Osteocyte (in vitro differentiated cells): ENCODE results near the gene TRPC4AP. TPM values are rescaled to one million over a fixed set of nuclear protein-coding genes. Genes with fewer than 3 reads are reported as not detected.

ENCODE experiments used
- DNase-seq: peaks from one replicate; pipeline ENCODE4 v3.0.0; 2021; ENCODE audit warnings: mixed read lengths; ENCODE audit not compliant: unreplicated experiment; ENCODE audit errors: extremely low spot score
- H3K27ac Mint-ChIP-seq: one replicate; pipeline ENCODE4 v1.8.0; 2021; ENCODE audit warnings: mild to moderate bottlenecking, mixed read lengths; ENCODE audit not compliant: unreplicated experiment
- H3K27me3 Mint-ChIP-seq: one replicate; pipeline ENCODE4 v1.8.0; 2021; ENCODE audit warnings: mixed read lengths; ENCODE audit not compliant: unreplicated experiment
- H3K36me3 Mint-ChIP-seq: one replicate; pipeline ENCODE4 v1.8.0; 2021; ENCODE audit warnings: mixed read lengths; ENCODE audit not compliant: unreplicated experiment
- H3K4me1 Mint-ChIP-seq: one replicate; pipeline ENCODE4 v1.8.0; 2021; ENCODE audit warnings: mixed read lengths; ENCODE audit not compliant: unreplicated experiment
- H3K4me3 Mint-ChIP-seq: one replicate; pipeline ENCODE4 v1.8.0; 2021; ENCODE audit warnings: mild to moderate bottlenecking, moderate library complexity, mixed read lengths; ENCODE audit not compliant: unreplicated experiment
- H3K9me3 Mint-ChIP-seq: one replicate; pipeline ENCODE4 v1.8.0; 2021; ENCODE audit warnings: mixed read lengths; ENCODE audit not compliant: unreplicated experiment
- CTCF ChIP-seq: fragments of 200-600 bp; sonication (generic); IDR thresholded peaks from 2 replicates; pipeline ENCODE4 v1.5.0; 2021; ENCODE audit warnings: antibody characterized with exemption, mild to moderate bottlenecking, moderate library complexity
- total RNA-seq: library from RNA; stranded (reverse); gene quantifications from 2 replicates; pipeline ENCODE4 v1.2.1, GENCODE V29; 2021

TRPC4AP gene
- total RNA-seq, 1 donor from 2014 or later = 83.0 TPM

- Mint-ChIP-seq H3K4me3 (no peak overlapping the region), H3K4me1 (no peaks in the 10 kb centered on the region), H3K9me3 (no peaks in the 10 kb centered on the region), H3K27me3 (no peaks in the 10 kb centered on the region), H3K27ac (no peak overlapping the region), H3K36me3 (peaks cover 63% of the 10 kb centered on the region)
- DNase-seq = no peak
- TF ChIP-seq CTCF = no peak
Measured at GRCh38 chr20:35008411-35009342, 83.9 kb downstream of the TRPC4AP start.

DNA sequence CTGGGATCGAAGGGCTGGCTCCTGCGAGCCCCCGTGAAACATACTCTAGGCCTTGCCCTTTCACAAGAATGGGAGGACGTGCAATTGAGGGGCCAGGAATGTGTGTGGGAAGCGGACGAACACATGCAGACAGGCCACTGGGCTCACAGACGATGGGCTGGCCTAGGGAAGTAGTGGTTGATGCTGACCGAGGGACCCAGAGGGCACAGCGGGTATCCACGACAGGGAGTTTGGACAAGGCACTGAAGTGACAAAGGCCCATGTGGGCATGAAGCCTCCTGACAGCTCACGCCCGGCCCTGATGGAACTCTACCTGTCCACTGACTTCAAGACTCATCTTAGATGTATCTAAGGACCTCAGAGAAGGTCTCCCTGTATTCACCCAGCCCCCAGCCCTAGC lies 84.7 kb downstream of the TRPC4AP start:
- no peak overlapping the region for H3K27ac Mint-ChIP-seq
- no peaks in the 10 kb centered on the region for H3K27me3 Mint-ChIP-seq
- no peak overlapping the region for H3K4me3 Mint-ChIP-seq
- TF ChIP-seq CTCF = no peak
- no peaks in the 10 kb centered on the region for H3K9me3 Mint-ChIP-seq
- peaks cover 58% of the 10 kb centered on the region for H3K36me3 Mint-ChIP-seq
- no peak for DNase-seq
- H3K4me1 Mint-ChIP-seq = no peaks in the 10 kb centered on the region

DNA sequence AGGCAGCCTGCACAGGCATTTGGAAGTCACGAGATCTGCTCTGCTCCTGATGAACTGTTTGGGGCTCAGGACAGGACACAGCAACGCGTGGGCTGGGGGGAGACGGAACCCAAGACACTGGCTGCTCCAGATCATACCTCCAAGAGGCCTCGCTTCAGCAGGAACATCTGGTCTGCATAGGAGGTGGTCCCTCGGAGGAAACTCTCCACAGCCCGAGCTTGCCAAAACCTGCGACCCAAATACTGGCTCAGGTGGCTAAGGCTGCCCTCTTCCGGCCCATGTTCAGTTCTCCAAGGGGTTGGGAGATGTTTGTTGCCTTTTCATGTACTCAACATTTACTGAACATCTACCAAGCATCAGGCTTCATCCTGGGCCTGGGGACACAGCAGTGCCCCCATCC lies 85.2 kb downstream of the TRPC4AP start:
- Mint-ChIP-seq H3K4me1 (no peaks in the 10 kb centered on the region), H3K27ac (no peak overlapping the region), H3K27me3 (no peaks in the 10 kb centered on the region), H3K36me3 (peaks cover 55% of the 10 kb centered on the region), H3K4me3 (no peak overlapping the region), H3K9me3 (no peaks in the 10 kb centered on the region)
- no peak for DNase-seq
- no peak for TF ChIP-seq CTCF

GRCh38 chr20:35006531-35006971 lies 86.1 kb downstream of the TRPC4AP start:
- DNase-seq = no peak
- no peak for TF ChIP-seq CTCF
- Mint-ChIP-seq H3K27ac (no peak overlapping the region), H3K27me3 (no peaks in the 10 kb centered on the region), H3K36me3 (peaks cover 47% of the 10 kb centered on the region), H3K4me1 (no peaks in the 10 kb centered on the region), H3K9me3 (no peaks in the 10 kb centered on the region), H3K4me3 (no peak overlapping the region)

DNA sequence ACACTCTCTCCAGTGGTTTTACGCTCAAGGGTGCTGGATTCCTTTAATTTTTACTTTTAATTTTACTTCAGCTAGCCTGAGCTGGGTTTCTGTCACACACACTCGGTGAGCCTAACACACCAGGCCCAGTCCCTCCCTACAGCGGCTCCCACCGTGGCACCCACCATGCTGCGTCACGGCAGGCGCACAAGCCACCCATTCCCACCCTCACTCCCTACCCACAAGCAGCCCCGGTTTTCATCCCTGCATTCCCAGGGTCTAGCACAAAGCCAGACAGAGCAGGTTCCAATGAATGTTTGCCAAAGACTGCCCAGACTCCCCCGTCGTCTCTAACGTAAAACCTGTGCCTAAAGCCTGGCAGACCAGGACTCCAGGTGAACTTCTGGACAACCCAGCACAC lies 86.6 kb downstream of the TRPC4AP start:
- Mint-ChIP-seq H3K36me3 (peaks cover 43% of the 10 kb centered on the region), H3K4me1 (no peaks in the 10 kb centered on the region)
- DNase-seq = no peak

More for the DNA sequence above, 86.6 kb downstream of the TRPC4AP start:
- Mint-ChIP-seq H3K9me3 (no peaks in the 10 kb centered on the region), H3K27ac (peak overlapping the region; percentile 1), H3K4me3 (no peak overlapping the region), H3K27me3 (no peaks in the 10 kb centered on the region)
- TF ChIP-seq CTCF = no peak
